Measurements from ENCODE around the gene CCDC30. TPM values are rescaled to one million over a fixed set of nuclear protein-coding genes. Genes with fewer than 3 reads are reported as not detected.

The CCDC30 gene
- total RNA-seq, 4 donors from 2014 or later = 2.7 to 13.3 (median 7.1) TPM

DNA sequence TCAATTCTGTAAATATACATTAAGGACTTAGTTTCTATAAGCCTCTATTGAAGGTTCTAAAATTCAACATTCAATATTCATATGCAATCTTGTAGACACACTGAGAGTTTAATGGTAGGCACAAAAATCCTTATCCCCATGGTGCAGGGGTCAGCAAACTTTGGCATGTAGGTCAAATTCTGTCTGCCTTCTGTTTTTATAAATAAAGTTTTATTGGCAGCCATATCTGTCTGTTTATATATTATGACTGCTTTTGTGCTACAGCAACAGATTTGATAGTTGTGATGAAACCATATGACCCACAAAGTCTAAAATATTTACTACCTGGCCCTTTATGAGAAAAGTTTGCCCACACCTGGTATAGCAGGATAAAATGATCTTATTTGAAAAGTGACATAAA is 104.0 kb downstream of the CCDC30 start:
- Histone ChIP-seq H3K27ac (no peak overlapping the region), H3K36me3 (peaks cover 0 to 34% (median 0%) of the 10 kb centered on the region in 3 donors), H3K27me3 (no peaks in the 10 kb centered on the region), H3K9me3 (no peaks in the 10 kb centered on the region), H3K4me3 (no peak overlapping the region), H3K4me1 (no peaks in the 10 kb centered on the region)
- TF ChIP-seq, protein P1, sequence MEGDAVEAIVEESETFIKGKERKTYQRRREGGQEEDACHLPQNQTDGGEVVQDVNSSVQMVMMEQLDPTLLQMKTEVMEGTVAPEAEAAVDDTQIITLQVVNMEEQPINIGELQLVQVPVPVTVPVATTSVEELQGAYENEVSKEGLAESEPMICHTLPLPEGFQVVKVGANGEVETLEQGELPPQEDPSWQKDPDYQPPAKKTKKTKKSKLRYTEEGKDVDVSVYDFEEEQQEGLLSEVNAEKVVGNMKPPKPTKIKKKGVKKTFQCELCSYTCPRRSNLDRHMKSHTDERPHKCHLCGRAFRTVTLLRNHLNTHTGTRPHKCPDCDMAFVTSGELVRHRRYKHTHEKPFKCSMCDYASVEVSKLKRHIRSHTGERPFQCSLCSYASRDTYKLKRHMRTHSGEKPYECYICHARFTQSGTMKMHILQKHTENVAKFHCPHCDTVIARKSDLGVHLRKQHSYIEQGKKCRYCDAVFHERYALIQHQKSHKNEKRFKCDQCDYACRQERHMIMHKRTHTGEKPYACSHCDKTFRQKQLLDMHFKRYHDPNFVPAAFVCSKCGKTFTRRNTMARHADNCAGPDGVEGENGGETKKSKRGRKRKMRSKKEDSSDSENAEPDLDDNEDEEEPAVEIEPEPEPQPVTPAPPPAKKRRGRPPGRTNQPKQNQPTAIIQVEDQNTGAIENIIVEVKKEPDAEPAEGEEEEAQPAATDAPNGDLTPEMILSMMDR (IDR thresholded peaks at IDR 0.05) = no peak
- no peak for TF ChIP-seq POLR2A (IDR thresholded peaks at IDR 0.05)
- TF ChIP-seq EP300 (IDR thresholded peaks at IDR 0.05) = no peak
- DNase-seq (ENCODE audit: low spot score in 2 of 2) = no peak

DNA sequence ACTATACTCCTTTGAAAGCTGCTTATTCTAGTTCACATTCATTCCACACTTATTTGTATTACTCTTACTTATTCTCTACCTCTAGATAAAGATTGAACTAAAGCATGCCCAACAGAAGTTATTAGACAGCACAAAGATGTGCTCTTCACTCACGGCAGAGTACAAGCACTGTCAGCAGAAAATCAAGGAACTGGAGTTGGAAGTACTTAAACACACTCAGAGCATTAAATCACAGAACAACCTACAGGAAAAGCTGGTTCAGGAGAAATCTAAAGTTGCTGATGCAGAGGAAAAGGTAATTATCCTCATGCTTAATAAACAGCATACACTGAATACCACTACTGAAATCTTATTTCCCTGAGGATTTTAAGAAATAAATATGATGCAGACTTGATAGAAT is 113.8 kb downstream of the CCDC30 start:
- no peak for DNase-seq (ENCODE audit: low spot score in 2 of 2)
- H3K4me3 ChIP-seq = no peak overlapping the region
- H3K36me3 ChIP-seq = peaks cover 0 to under 1% (median 0%) of the 10 kb centered on the region in 3 donors
- H3K27ac ChIP-seq = no peak overlapping the region
- no peaks in the 10 kb centered on the region for H3K9me3 ChIP-seq
- TF ChIP-seq, protein P1 (IDR thresholded peaks at IDR 0.05) = no peak
- no peak for TF ChIP-seq EP300 (IDR thresholded peaks at IDR 0.05)
- no peak for TF ChIP-seq POLR2A (IDR thresholded peaks at IDR 0.05)
- H3K4me1 ChIP-seq = no peaks in the 10 kb centered on the region
- WGBS, 2 donors = 32 to 49% methylated on average over 1 of the region's 1 CpG
- H3K27me3 ChIP-seq = no peaks in the 10 kb centered on the region

DNA sequence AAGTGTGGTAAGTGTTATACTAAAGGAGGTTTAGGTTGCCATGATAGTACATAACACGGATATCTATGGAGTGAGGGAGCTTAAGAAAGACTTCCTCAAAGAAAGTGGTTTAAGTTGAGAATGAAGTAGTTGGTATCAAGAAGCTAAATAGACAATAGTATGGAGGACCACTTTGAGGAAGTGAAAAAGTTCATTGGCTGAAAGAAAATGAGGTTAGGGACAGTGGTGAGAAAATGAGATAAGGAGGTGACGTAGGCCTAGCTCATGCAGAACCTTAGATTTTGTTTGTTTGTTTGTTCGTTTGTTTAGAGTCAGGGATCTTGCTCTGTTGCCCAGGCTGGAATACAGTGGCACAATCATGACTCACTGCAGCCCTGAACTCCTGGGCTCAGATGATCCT is 122.9 kb downstream of the CCDC30 start:
- H3K4me3 ChIP-seq = no peak overlapping the region
- no peak overlapping the region for H3K27ac ChIP-seq
- no peaks in the 10 kb centered on the region for H3K4me1 ChIP-seq
- DNase-seq (ENCODE audit: low spot score in 2 of 2) = no peak
- TF ChIP-seq EP300 (IDR thresholded peaks at IDR 0.05) (no peak), POLR2A (IDR thresholded peaks at IDR 0.05) (no peak)
- TF ChIP-seq, protein P1 (IDR thresholded peaks at IDR 0.05) = no peak
- 78 to 92% methylated on average over 3 of the region's 3 CpGs for WGBS, 2 donors
- no peaks in the 10 kb centered on the region for H3K9me3 ChIP-seq
- H3K36me3 ChIP-seq = peaks cover 0 to 49% (median 0%) of the 10 kb centered on the region in 3 donors
- no peaks in the 10 kb centered on the region for H3K27me3 ChIP-seq

DNA sequence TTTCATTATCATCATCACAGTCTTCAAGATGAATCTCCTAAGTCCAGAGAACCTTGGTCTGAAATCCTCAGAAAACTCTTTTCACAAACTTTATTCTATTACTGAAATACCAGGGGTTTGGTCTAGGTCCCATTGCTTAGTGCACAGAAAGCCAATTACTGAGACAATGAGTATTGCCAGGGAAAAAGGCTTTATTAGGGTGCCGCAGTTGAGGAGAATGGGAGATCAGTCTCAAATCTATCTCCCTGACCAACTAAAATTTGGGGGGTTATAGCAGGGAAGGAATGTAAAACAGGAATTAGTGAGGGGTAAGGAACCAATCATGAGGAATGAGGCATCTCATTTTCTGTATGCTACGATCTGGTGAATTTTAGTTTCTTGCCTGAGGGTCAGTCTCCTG is 124.7 kb downstream of the CCDC30 start:
- WGBS, 2 donors = 96 to 100% methylated on average over 2 of the region's 2 CpGs
- TF ChIP-seq EP300 (IDR thresholded peaks at IDR 0.05) (no peak), POLR2A (IDR thresholded peaks at IDR 0.05) (no peak)
- TF ChIP-seq, protein P1 (IDR thresholded peaks at IDR 0.05) = no peak
- H3K36me3 ChIP-seq = peaks cover 0 to 50% (median 0%) of the 10 kb centered on the region in 3 donors
- H3K4me1 ChIP-seq = no peaks in the 10 kb centered on the region
- H3K9me3 ChIP-seq = no peaks in the 10 kb centered on the region
- no peak for DNase-seq (ENCODE audit: low spot score in 2 of 2)
- H3K27ac ChIP-seq = no peak overlapping the region
- H3K4me3 ChIP-seq = no peak overlapping the region
- H3K27me3 ChIP-seq = no peaks in the 10 kb centered on the region

DNA sequence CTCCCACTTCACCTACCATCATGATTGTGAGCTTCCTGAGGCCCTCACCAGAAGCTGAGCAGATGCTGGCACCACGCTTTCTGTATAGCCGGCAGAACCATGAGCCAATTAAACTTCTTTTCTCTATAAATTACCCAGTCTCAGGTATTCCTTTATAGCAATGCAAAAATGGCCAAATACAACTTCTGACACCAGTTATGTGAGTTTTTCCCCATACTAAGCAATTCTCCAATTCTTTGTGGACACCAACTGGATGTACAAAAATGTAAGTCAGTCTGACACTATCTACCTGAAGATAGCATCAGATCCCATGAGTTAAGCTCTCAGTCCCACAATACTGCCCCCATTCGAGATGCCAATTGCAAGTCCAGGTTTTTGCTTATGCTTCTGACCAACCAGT is 129.7 kb downstream of the CCDC30 start:
- no peaks in the 10 kb centered on the region for H3K9me3 ChIP-seq
- no peaks in the 10 kb centered on the region for H3K4me1 ChIP-seq
- H3K27ac ChIP-seq = no peak overlapping the region
- 93% methylated on average over 3 of the region's 3 CpGs for WGBS, 2 donors
- H3K27me3 ChIP-seq = no peaks in the 10 kb centered on the region
- TF ChIP-seq POLR2A (IDR thresholded peaks at IDR 0.05) = no peak
- TF ChIP-seq, protein P1 (IDR thresholded peaks at IDR 0.05) = no peak
- TF ChIP-seq EP300 (IDR thresholded peaks at IDR 0.05) = no peak
- H3K36me3 ChIP-seq = peaks cover 0 to 33% (median 0%) of the 10 kb centered on the region in 3 donors
- DNase-seq (ENCODE audit: low spot score in 2 of 2) = no peak
- H3K4me3 ChIP-seq = no peak overlapping the region
